Measurements from ENCODE around the gene IQCE.

Gene IQCE

GRCh38 chr7:2551418-2551817 is 7.4 kb upstream of the IQCE start:
- no peak for TF ChIP-seq CTCF (conservative IDR thresholded peaks at IDR 0.05; ENCODE audit: low read depth)
- DNase-seq (ENCODE audit: low spot score), result no peak
- no peak overlapping the region for H3K27ac ChIP-seq
- CTCF ChIA-PET, result interaction anchor here (0.7 kb wide), 1 partner anchor 12 kb away, joined by 3 read pairs; no protein-coding TSS in a partner anchor
- POLR2A ChIA-PET (ENCODE audit: low non-redundant PET), result no interaction called here

- H3K27ac ChIP-seq, result peak overlapping the region; percentile 98
- DNase-seq (ENCODE audit: low spot score), result no peak
- TF ChIP-seq CTCF (conservative IDR thresholded peaks at IDR 0.05; ENCODE audit: low read depth), result no peak
- POLR2A ChIA-PET (ENCODE audit: low non-redundant PET), result no interaction called here
- CTCF ChIA-PET, result interaction anchor here (0.5 to 0.7 kb wide), 2 partner anchors 94 to 312 kb away, joined by 3 to 5 read pairs; no protein-coding TSS in a partner anchor
Measured at GRCh38 chr7:2553108-2553507, 5.7 kb upstream of the IQCE start.

GRCh38 chr7:2553831-2554581 is 4.8 kb upstream of the IQCE start:
- CTCF ChIA-PET, result interaction anchor here (0.5 to 0.7 kb wide), 3 partner anchors 18 to 311 kb away, joined by 3 to 5 read pairs (median 3); no protein-coding TSS in a partner anchor

GRCh38 chr7:2554661-2555111 is 4.1 kb upstream of the IQCE start:
- peak; percentile 13 for DNase-seq (ENCODE audit: low spot score)
- ChIA-PET CTCF (interaction anchor here (0.6 kb wide), 1 partner anchor 19 kb away, joined by 3 read pairs; no protein-coding TSS in a partner anchor), POLR2A (ENCODE audit: low non-redundant PET) (no interaction called here)
- no peak for TF ChIP-seq CTCF (conservative IDR thresholded peaks at IDR 0.05; ENCODE audit: low read depth)
- peak overlapping the region; percentile 98 for H3K27ac ChIP-seq

More at GRCh38 chr7:2553831-2554581, 4.8 kb upstream of the IQCE start:
- no peak for TF ChIP-seq CTCF (conservative IDR thresholded peaks at IDR 0.05; ENCODE audit: low read depth)
- peak overlapping the region; percentile 98 for H3K27ac ChIP-seq
- peak; percentile 34 for DNase-seq (ENCODE audit: low spot score)
- POLR2A ChIA-PET (ENCODE audit: low non-redundant PET), result no interaction called here

GRCh38 chr7:2555121-2556052 is 3.4 kb upstream of the IQCE start, which contains the start of gene BRAT1:
BRAT1 (minus strand) TSS chr7:2555524; CDS start chr7:2554431, 1,093 bp downstream.
- peak; percentile 99 for DNase-seq (ENCODE audit: low spot score)
- CTCF ChIA-PET, result interaction anchor here (0.6 to 1.1 kb wide), 3 partner anchors 20 to 737 kb away, joined by 3 read pairs; no protein-coding TSS in a partner anchor
- peak within 1 kb of the TSS; percentile 98 for H3K27ac ChIP-seq
- POLR2A ChIA-PET (ENCODE audit: low non-redundant PET), result interaction anchor here (0.6 to 0.8 kb wide), 2 partner anchors 17 to 51 kb away, joined by 3 to 7 read pairs; no protein-coding TSS in a partner anchor
- TF ChIP-seq CTCF (conservative IDR thresholded peaks at IDR 0.05; ENCODE audit: low read depth), result peak; percentile 58
